Mucosa of rectum (tissue), 2 donors: ENCODE data around the gene WNT7A.

Experiments
- H3K27ac ChIP-seq, 2 donors: one replicate each; pipeline ENCODE4 v1.7.0; 2013; ENCODE audit warnings: inconsistent platforms in 2 of 2, low read depth in 2 of 2, low read length in 2 of 2
- H3K27me3 ChIP-seq, 2 donors: one replicate each; pipeline ENCODE4 v1.7.0; 2013; ENCODE audit warnings: low read length in 2 of 2; ENCODE audit not compliant: control insufficient read depth in 2 of 2, insufficient read depth in 2 of 2
- H3K36me3 ChIP-seq, 2 donors: one replicate each; pipeline ENCODE4 v1.7.0; 2013; ENCODE audit warnings: low read length in 2 of 2; ENCODE audit not compliant: control insufficient read depth in 2 of 2, insufficient read depth in 2 of 2
- H3K4me1 ChIP-seq, 2 donors: one replicate each; pipeline ENCODE4 v1.7.0; 2013; ENCODE audit warnings: low read length in 2 of 2, mild to moderate bottlenecking in 1 of 2; ENCODE audit not compliant: control insufficient read depth in 2 of 2, insufficient read depth in 2 of 2
- H3K4me3 ChIP-seq, 2 donors: one replicate each; pipeline ENCODE4 v1.7.0; 2013; ENCODE audit warnings: low read length in 2 of 2
- H3K9ac ChIP-seq, 2 donors: one replicate each; pipeline ENCODE4 v1.7.0; 2013; ENCODE audit warnings: low read length in 2 of 2, low read depth in 1 of 2, mild to moderate bottlenecking in 1 of 2
- H3K9me3 ChIP-seq, 2 donors: one replicate each; pipeline ENCODE4 v1.7.0; 2013; ENCODE audit warnings: low read length in 2 of 2; ENCODE audit not compliant: control insufficient read depth in 2 of 2
- donor health status: healthy.
- donor health status: Normal muscosa, but diverticular disease.

The WNT7A gene

GRCh38 chr3:13822871-13823585 is 56.8 kb downstream of the WNT7A start:
- H3K27ac ChIP-seq: no peak overlapping the region
- H3K4me3 ChIP-seq: no peak overlapping the region
- H3K9me3 ChIP-seq: no peaks in the 10 kb centered on the region
- no peaks in the 10 kb centered on the region for H3K36me3 ChIP-seq
- no peak overlapping the region for H3K9ac ChIP-seq
- H3K27me3 ChIP-seq: peaks cover 0 to 2% of the 10 kb centered on the region in 2 donors
- no peaks in the 10 kb centered on the region for H3K4me1 ChIP-seq

GRCh38 chr3:13822042-13822441 is 57.8 kb downstream of the WNT7A start:
- no peaks in the 10 kb centered on the region for H3K36me3 ChIP-seq
- H3K4me1 ChIP-seq: no peaks in the 10 kb centered on the region
- no peak overlapping the region for H3K27ac ChIP-seq
- H3K27me3 ChIP-seq: peaks cover 0 to 2% of the 10 kb centered on the region in 2 donors
- no peak overlapping the region for H3K9ac ChIP-seq
- no peak overlapping the region for H3K4me3 ChIP-seq
- no peaks in the 10 kb centered on the region for H3K9me3 ChIP-seq

GRCh38 chr3:13821126-13821525 is 58.7 kb downstream of the WNT7A start:
- H3K9me3 ChIP-seq: peaks cover 0 to 6% of the 10 kb centered on the region in 2 donors

GRCh38 chr3:13818919-13819318 is 61.0 kb downstream of the WNT7A start:
- Histone ChIP-seq H3K27ac (no peak overlapping the region), H3K4me1 (no peaks in the 10 kb centered on the region), H3K9me3 (peaks cover 19 to 22% of the 10 kb centered on the region in 2 donors), H3K36me3 (no peaks in the 10 kb centered on the region), H3K9ac (no peak overlapping the region), H3K4me3 (no peak overlapping the region), H3K27me3 (peaks cover 0 to 2% of the 10 kb centered on the region in 2 donors)

More at GRCh38 chr3:13821126-13821525, 58.7 kb downstream of the WNT7A start:
- Histone ChIP-seq H3K36me3 (no peaks in the 10 kb centered on the region), H3K4me3 (no peak overlapping the region), H3K27me3 (peaks cover 0 to 2% of the 10 kb centered on the region in 2 donors), H3K27ac (no peak overlapping the region), H3K4me1 (no peaks in the 10 kb centered on the region), H3K9ac (no peak overlapping the region)

- no peaks in the 10 kb centered on the region for H3K4me1 ChIP-seq
- H3K9me3 ChIP-seq: peaks cover 22 to 24% of the 10 kb centered on the region in 2 donors
- no peak overlapping the region for H3K4me3 ChIP-seq
- no peaks in the 10 kb centered on the region for H3K36me3 ChIP-seq
- H3K9ac ChIP-seq: no peak overlapping the region
- no peak overlapping the region for H3K27ac ChIP-seq
- no peaks in the 10 kb centered on the region for H3K27me3 ChIP-seq
These were observed 64.7 kb downstream of the WNT7A start for GRCh38 chr3:13815088-13815683.

GRCh38 chr3:13812034-13812471 is 67.8 kb downstream of the WNT7A start:
- Histone ChIP-seq H3K9ac (no peak overlapping the region), H3K9me3 (peaks cover 22 to 24% of the 10 kb centered on the region in 2 donors), H3K27me3 (no peaks in the 10 kb centered on the region), H3K36me3 (no peaks in the 10 kb centered on the region), H3K4me3 (no peak overlapping the region), H3K27ac (no peak overlapping the region), H3K4me1 (no peaks in the 10 kb centered on the region)

- Histone ChIP-seq H3K4me3 (no peak overlapping the region), H3K36me3 (no peaks in the 10 kb centered on the region), H3K9ac (no peak overlapping the region), H3K27me3 (no peaks in the 10 kb centered on the region), H3K27ac (no peak overlapping the region), H3K9me3 (peaks cover 19 to 24% of the 10 kb centered on the region in 2 donors), H3K4me1 (no peaks in the 10 kb centered on the region)
These were observed 68.3 kb downstream of the WNT7A start for GRCh38 chr3:13811614-13812013.

- no peaks in the 10 kb centered on the region for H3K27me3 ChIP-seq
- no peak overlapping the region for H3K4me3 ChIP-seq
- peaks cover 0 to under 1% of the 10 kb centered on the region in 2 donors for H3K9me3 ChIP-seq
- H3K36me3 ChIP-seq: no peaks in the 10 kb centered on the region
- H3K27ac ChIP-seq: no peak overlapping the region
- no peaks in the 10 kb centered on the region for H3K4me1 ChIP-seq
- no peak overlapping the region for H3K9ac ChIP-seq
These were observed 71.3 kb downstream of the WNT7A start for GRCh38 chr3:13808550-13808949.

- Histone ChIP-seq H3K27ac (no peak overlapping the region), H3K4me3 (no peak overlapping the region), H3K4me1 (no peaks in the 10 kb centered on the region), H3K36me3 (no peaks in the 10 kb centered on the region), H3K9me3 (no peaks in the 10 kb centered on the region), H3K9ac (no peak overlapping the region), H3K27me3 (no peaks in the 10 kb centered on the region)
These were observed 78.3 kb downstream of the WNT7A start for GRCh38 chr3:13801361-13802204.

- no peaks in the 10 kb centered on the region for H3K27me3 ChIP-seq
These were observed 79.8 kb downstream of the WNT7A start for GRCh38 chr3:13800064-13800463.

More at GRCh38 chr3:13800064-13800463, 79.8 kb downstream of the WNT7A start:
- H3K9ac ChIP-seq: no peak overlapping the region
- no peaks in the 10 kb centered on the region for H3K9me3 ChIP-seq
- no peaks in the 10 kb centered on the region for H3K36me3 ChIP-seq
- H3K27ac ChIP-seq: no peak overlapping the region
- no peak overlapping the region for H3K4me3 ChIP-seq
- no peaks in the 10 kb centered on the region for H3K4me1 ChIP-seq
